ENCODE data around the gene GALK1. TPM values are rescaled to one million over a fixed set of nuclear protein-coding genes. Genes with fewer than 3 reads are reported as not detected.
A peak's percentile ranks its signal among the peaks of the same experiment; 100 is the strongest.
"Not testable (repeated sequence)": the region's sequence is repeated elsewhere in the genome, so short reads cannot be mapped to it uniquely, and the experiment has no call there.

The GALK1 gene
- total RNA-seq, 3 donors from 2014 or later, result 16.9 to 23.5 (median 21.3) TPM

- Mint-ChIP-seq H3K9me3 (no peaks in the 10 kb centered on the region), H3K27me3 (ENCODE audit: low read depth) (no peaks in the 10 kb centered on the region), H3K4me1 (ENCODE audit: low read depth) (peaks cover 15% of the 10 kb centered on the region), H3K36me3 (ENCODE audit: insufficient read depth) (no peaks in the 10 kb centered on the region), H3K4me3 (peak overlapping the region; percentile 75)
- no peak for ATAC-seq
- no peak for DNase-seq
These were observed 1.2 kb downstream of the GALK1 start for GRCh38 chr17:75763613-75764416.

- Mint-ChIP-seq H3K27me3 (ENCODE audit: low read depth) (no peaks in the 10 kb centered on the region), H3K36me3 (ENCODE audit: insufficient read depth) (no peaks in the 10 kb centered on the region), H3K9me3 (no peaks in the 10 kb centered on the region), H3K4me1 (ENCODE audit: low read depth) (peaks cover 15% of the 10 kb centered on the region), H3K4me3 (peak overlapping the region; percentile 42)
- ATAC-seq (no peak), DNase-seq (no peak)
These were observed 1.8 kb downstream of the GALK1 start for GRCh38 chr17:75763269-75763607.

GRCh38 chr17:75762513-75763268, 2.3 kb downstream of the GALK1 start:
- H3K27me3 Mint-ChIP-seq (ENCODE audit: low read depth), result no peaks in the 10 kb centered on the region
- H3K9me3 Mint-ChIP-seq, result no peaks in the 10 kb centered on the region
- DNase-seq (no peak), ATAC-seq (no peak)
- peaks cover 15% of the 10 kb centered on the region for H3K4me1 Mint-ChIP-seq (ENCODE audit: low read depth)
- no peak overlapping the region for H3K4me3 Mint-ChIP-seq
- no peaks in the 10 kb centered on the region for H3K36me3 Mint-ChIP-seq (ENCODE audit: insufficient read depth)

DNA sequence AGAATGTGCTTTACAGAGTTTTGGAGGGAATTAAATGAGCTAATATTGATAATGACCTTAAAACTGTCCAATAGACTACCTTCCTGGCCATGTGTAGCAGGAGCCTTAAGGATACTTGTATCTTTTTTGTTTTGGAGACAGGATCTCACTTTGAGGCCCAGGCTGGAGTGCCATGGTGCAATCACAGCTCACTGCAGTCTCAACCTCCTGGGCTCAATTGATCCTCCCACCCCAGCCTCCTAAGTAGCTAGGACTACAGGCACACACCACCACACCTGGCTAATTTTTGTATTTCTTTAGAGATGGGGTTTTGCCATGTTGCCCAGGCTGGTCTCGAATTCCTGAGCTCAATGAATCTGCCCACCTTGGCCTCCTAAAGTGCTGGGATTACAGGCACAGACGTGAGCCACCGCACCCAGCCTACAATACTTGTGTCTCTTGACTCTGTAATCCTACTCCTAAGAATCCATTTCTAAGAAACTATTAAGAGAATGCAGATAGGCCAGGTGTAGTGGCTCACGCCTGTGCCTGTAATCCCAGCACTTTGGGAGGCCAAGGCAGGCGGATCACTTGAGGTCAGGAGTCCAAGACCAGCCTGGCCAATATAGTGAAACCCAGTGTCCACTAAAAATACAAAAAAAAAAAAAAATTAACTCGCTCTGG, 4.9 kb downstream of the GALK1 start:
- not testable (repeated sequence) for H3K9me3 Mint-ChIP-seq; DNase-seq; ATAC-seq; H3K4me3 Mint-ChIP-seq; H3K36me3 Mint-ChIP-seq (ENCODE audit: insufficient read depth); H3K27me3 Mint-ChIP-seq (ENCODE audit: low read depth)
- H3K4me1 Mint-ChIP-seq (ENCODE audit: low read depth), result peaks cover 12% of the 10 kb centered on the region

DNA sequence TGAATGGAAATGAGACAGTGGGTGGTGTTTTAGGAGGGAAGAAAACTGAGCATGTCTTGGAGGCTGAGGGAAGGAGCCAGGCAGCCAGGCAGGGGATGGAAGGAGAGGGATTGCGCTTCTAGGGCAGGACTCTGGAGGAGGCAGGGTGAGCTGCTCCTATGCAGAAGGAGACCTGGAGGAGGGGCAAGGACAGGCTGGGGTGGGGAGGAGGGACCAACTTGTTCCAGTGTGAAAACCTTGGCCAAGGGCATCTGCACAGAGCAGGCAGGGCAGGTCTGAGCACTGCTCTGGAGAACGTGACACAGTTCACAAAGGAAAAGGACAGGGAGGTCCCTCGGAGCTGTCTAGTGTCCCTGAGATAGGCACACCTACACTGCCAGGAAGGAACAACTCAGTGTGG, 5.5 kb downstream of the GALK1 start:
- DNase-seq, result no peak
- no peaks in the 10 kb centered on the region for H3K27me3 Mint-ChIP-seq (ENCODE audit: low read depth)
- H3K4me3 Mint-ChIP-seq, result no peak overlapping the region
- no peak for ATAC-seq
- no peaks in the 10 kb centered on the region for H3K36me3 Mint-ChIP-seq (ENCODE audit: insufficient read depth)
- peaks cover 17% of the 10 kb centered on the region for H3K4me1 Mint-ChIP-seq (ENCODE audit: low read depth)
- H3K9me3 Mint-ChIP-seq, result no peaks in the 10 kb centered on the region

DNA sequence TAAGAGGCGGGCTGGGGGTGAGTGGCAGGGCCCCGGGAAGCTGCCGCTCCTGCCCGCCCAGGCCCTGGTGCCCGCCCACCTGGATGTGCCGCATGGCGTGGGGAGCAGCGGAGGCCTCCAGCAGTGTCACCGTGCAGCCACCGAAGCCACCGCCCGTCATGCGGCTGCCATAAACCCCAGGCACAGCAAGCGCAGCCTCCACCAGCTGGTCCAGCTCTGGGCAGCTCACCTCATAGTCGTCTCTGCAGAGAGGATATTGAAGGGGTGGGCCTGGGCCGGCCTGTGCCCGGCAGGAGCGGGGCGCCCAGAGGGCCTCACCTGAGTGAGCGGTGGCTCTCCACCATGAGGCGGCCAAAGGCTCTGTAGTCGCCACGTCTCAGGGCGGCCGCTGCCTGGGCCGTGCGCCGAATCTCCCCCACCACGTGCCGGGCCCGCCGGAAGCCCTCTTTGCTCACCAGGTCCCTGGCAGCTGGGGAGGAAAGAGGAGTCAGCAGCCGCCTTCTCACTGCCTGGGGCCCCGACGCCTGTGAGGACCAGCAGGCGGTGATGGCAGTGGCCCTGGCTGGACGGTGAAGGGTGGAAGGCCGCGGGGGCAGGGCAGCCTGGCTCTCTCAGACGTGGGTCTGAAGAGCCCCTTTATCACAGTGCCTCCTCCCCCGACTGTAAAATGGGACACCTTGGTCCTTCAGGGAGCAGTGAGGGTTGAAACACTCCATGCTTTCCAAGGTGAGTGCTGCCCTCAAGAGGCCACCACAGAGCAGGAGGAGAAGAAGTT, 6.7 kb downstream of the GALK1 start:
- H3K9me3 Mint-ChIP-seq, result no peaks in the 10 kb centered on the region
- no peak for ATAC-seq
- no peaks in the 10 kb centered on the region for H3K36me3 Mint-ChIP-seq (ENCODE audit: insufficient read depth)
- H3K4me1 Mint-ChIP-seq (ENCODE audit: low read depth), result peaks cover 11% of the 10 kb centered on the region
- H3K27me3 Mint-ChIP-seq (ENCODE audit: low read depth), result no peaks in the 10 kb centered on the region
- no peak overlapping the region for H3K4me3 Mint-ChIP-seq
- DNase-seq, result no peak

- Mint-ChIP-seq H3K4me1 (ENCODE audit: low read depth) (peaks cover 11% of the 10 kb centered on the region), H3K9me3 (no peaks in the 10 kb centered on the region), H3K27me3 (ENCODE audit: low read depth) (no peaks in the 10 kb centered on the region), H3K4me3 (no peak overlapping the region), H3K36me3 (ENCODE audit: insufficient read depth) (no peaks in the 10 kb centered on the region)
- no peak for DNase-seq
- ATAC-seq, result no peak
These were observed 7.8 kb downstream of the GALK1 start for GRCh38 chr17:75757086-75757681.

- Mint-ChIP-seq H3K4me3 (no peak overlapping the region), H3K4me1 (ENCODE audit: low read depth) (peaks cover 11% of the 10 kb centered on the region), H3K27me3 (ENCODE audit: low read depth) (no peaks in the 10 kb centered on the region), H3K36me3 (ENCODE audit: insufficient read depth) (no peaks in the 10 kb centered on the region), H3K9me3 (no peaks in the 10 kb centered on the region)
- ATAC-seq (no peak), DNase-seq (no peak)
These were observed 8.4 kb downstream of the GALK1 start for GRCh38 chr17:75756451-75757085.

- Mint-ChIP-seq H3K9me3 (no peaks in the 10 kb centered on the region), H3K36me3 (ENCODE audit: insufficient read depth) (no peaks in the 10 kb centered on the region), H3K4me1 (ENCODE audit: low read depth) (peaks cover 11% of the 10 kb centered on the region), H3K4me3 (no peak overlapping the region), H3K27me3 (ENCODE audit: low read depth) (no peaks in the 10 kb centered on the region)
- ATAC-seq (no peak), DNase-seq (no peak)
These were observed 9.0 kb downstream of the GALK1 start for GRCh38 chr17:75755990-75756389.

DNA sequence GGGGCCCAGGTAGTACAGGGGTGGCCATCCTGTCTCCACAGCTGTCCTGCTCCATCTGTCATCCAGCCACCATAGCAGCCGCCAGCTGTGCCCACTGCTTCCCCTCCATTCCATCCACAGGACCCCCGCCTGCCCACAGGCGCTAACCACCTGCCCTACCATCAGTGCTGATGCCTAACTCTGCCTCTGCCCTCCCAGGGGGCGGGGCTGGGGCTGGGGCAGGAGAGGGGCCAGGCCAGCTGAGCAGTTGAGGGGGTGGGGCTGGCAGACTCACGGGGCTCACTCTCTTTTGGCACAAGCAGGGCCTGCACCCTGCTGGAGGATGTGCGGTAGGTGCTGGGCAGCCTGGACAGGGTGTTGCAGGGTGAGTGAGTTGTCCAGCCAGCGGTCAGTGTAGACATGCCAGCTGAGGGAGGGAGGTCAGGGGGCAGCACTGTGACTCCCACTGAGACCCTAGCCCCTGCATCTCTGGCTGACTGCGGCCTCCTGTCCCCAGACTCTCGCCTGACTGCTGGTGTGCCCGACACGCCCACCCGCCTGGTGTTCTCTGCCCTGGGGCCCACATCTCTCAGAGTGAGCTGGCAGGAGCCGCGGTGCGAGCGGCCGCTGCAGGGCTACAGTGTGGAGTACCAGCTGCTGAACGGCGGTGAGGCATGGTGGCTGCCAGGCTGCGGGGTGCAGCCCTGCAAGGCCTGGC, 9.6 kb downstream of the GALK1 start:
- DNase-seq (no peak), ATAC-seq (no peak)
- Mint-ChIP-seq H3K36me3 (ENCODE audit: insufficient read depth) (no peaks in the 10 kb centered on the region), H3K9me3 (no peaks in the 10 kb centered on the region), H3K27me3 (ENCODE audit: low read depth) (no peaks in the 10 kb centered on the region), H3K4me3 (peak overlapping the region; percentile 22), H3K4me1 (ENCODE audit: low read depth) (peaks cover 11% of the 10 kb centered on the region)

DNA sequence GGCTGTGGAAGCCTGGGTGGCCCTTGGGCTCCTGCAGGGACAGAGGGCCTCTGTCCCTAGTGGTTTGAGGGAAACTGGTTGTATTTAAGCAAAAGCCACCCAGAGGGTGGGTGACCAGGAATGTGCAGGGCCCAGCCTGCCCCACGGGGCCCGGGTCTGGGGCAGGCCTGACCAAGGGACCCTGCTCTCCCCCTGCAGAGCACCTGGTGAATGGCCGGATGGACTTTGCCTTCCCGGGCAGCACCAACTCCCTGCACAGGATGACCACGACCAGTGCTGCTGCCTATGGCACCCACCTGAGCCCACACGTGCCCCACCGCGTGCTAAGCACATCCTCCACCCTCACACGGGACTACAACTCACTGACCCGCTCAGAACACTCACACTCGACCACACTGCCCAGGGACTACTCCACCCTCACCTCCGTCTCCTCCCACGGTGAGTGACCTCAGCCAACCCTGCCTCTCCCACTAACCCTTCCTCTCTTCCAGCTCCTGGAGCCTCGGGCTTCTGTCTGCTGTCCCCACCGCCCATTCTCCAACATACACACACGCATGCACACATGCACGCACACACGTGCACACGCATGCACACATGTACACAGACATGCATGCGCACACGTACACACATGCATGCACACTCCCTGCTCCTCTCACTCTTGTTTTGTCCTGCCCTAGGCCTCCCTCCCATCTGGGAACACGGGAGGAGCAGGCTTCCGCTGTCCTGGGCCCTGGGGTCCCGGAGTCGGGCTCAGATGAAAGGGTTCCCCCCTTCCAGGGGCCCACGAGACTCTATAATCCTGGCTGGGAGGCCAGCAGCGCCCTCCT, 10.4 kb downstream of the GALK1 start:
- DNase-seq (no peak), ATAC-seq (no peak)
- H3K4me1 Mint-ChIP-seq (ENCODE audit: low read depth), result peaks cover 16% of the 10 kb centered on the region
- no peaks in the 10 kb centered on the region for H3K36me3 Mint-ChIP-seq (ENCODE audit: insufficient read depth)
- H3K4me3 Mint-ChIP-seq, result peak overlapping the region; percentile 22
- H3K9me3 Mint-ChIP-seq, result no peaks in the 10 kb centered on the region
- no peaks in the 10 kb centered on the region for H3K27me3 Mint-ChIP-seq (ENCODE audit: low read depth)

DNA sequence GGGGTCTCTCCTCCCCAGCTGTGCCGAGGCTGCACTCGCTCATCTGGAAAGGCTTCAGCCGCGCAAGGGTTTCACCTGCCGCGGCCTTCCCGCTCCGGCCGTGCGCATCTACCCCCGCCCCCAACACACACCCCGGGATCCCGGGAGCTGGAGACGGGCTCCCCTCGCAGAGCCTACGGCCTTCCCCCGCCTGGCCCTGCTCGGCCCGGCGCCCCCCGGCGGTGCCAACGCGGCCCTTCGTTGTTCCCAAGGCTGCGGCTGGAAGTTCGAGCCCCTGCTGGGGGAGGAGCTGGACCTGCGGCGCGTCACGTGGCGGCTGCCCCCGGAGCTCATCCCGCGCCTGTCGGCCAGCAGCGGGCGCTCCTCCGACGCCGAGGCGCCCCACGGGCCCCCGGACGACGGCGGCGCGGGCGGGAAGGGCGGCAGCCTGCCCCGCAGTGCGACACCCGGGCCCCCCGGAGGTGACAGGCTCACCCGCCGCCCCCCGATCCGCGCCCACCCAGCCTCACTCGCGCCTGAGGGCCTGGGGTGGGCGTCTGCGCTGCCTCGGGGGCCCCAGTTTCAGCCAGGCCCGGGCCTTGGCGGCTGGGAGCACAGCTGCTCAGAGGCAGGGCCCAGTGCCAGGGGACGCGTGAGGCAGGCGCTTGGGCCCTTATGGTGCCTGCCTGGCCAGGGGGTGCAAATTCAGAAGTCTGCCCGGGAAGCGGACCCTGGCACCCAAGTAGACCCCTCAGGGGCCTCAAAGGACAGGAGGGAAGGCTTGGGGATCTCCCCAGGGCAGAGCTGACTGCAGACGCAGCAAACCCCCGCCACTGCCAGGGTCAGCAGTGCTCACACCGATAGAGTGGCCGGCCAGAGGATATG, 11.2 kb downstream of the GALK1 start:
- Mint-ChIP-seq H3K4me3 (peak overlapping the region; percentile 62), H3K4me1 (ENCODE audit: low read depth) (peaks cover 17% of the 10 kb centered on the region), H3K36me3 (ENCODE audit: insufficient read depth) (no peaks in the 10 kb centered on the region), H3K9me3 (no peaks in the 10 kb centered on the region), H3K27me3 (ENCODE audit: low read depth) (no peaks in the 10 kb centered on the region)
- peak; percentile 67 for DNase-seq
- peak; percentile 89 to 90 for ATAC-seq

All from activated T-cell treated with anti-CD3 and anti-CD28 coated beads, Interleukin-2, amount 50 U/mL, for 4 hours (primary cell).